Endothelial cell of umbilical vein (primary cell): ENCODE results near the gene COCH. TPM values are rescaled to one million over a fixed set of nuclear protein-coding genes. Genes with fewer than 3 reads are reported as not detected.

ENCODE experiments used
- BruUV-seq: library from RNA; stranded (reverse); fragments of 400-500 nt; replicated peaks from 2 replicates; lab custom pipeline; 2021; lab: Mats Ljungman, UMichigan
- CTCF ChIA-PET: fragments of 300-600, 350-600 bp; sonication (Branson Sonifier 250); formaldehyde crosslinking; loops from one replicate; lab custom pipeline; 2021; ENCODE audit warnings: antibody characterized with exemption, inconsistent platforms; lab: Charles Lee
- POLR2A ChIA-PET: fragments of 300-600, 350-600 bp; sonication (Branson Sonifier 250); formaldehyde crosslinking; loops from one replicate; lab custom pipeline; 2021; ENCODE audit warnings: antibody characterized with exemption, inconsistent platforms; lab: Charles Lee
- DNase-seq: peaks from one replicate; pipeline ENCODE4 v3.0.0-alpha.2; 2011; ENCODE audit warnings: low read depth, low spot score
- FAIRE-seq: peaks from 2 replicates; lab custom pipeline; 2011; peaks lifted over from hg19 to GRCh38; lab: Jason Lieb, UNC
- H2AFZ ChIP-seq: 2 replicates; pipeline ENCODE4 v1.6.0; 2012; ENCODE audit warnings: low read depth, low read length, control low read depth, inconsistent platforms
- H3K27ac ChIP-seq: 2 replicates; pipeline ENCODE4 v1.5.1; 2011; ENCODE audit warnings: low read depth, mild to moderate bottlenecking, control low read depth, low read length, moderate library complexity; ENCODE audit not compliant: insufficient read depth
- H3K27me3 ChIP-seq, 2 experiments: 2 replicates each; pipeline versions ENCODE4 v1.6.0 to v1.6.1; 2011; ENCODE audit warnings: low read length in 2 of 2, mixed read lengths in 1 of 2; ENCODE audit not compliant: control insufficient read depth in 2 of 2, insufficient read depth in 2 of 2
- H3K36me3 ChIP-seq, 2 experiments: 2 replicates in 1 of 2; 3 replicates in 1 of 2; pipeline ENCODE4 v1.5.1; 2011; ENCODE audit warnings: low read length in 2 of 2, mild to moderate bottlenecking in 1 of 2, moderate library complexity in 1 of 2; ENCODE audit not compliant: control insufficient read depth in 2 of 2, insufficient read depth in 2 of 2; ENCODE audit errors: extremely low read depth in 1 of 2
- H3K4me1 ChIP-seq: 3 replicates; pipeline ENCODE4 v1.5.1; 2011; ENCODE audit warnings: mild to moderate bottlenecking, low read length; ENCODE audit not compliant: control insufficient read depth, insufficient read depth; ENCODE audit errors: extremely low read depth
- H3K4me2 ChIP-seq: 2 replicates; pipeline ENCODE4 v1.6.1; 2011; ENCODE audit warnings: low read length, control low read depth, mixed read lengths; ENCODE audit not compliant: insufficient read depth
- H3K4me3 ChIP-seq, 3 experiments: fragments of 200-600 bp in 1 of 3; sonication (generic), shearing (Covaris generic) in 1 of 3; replicated peaks in 1 of 3; 2 replicates each; pipeline ENCODE4 v1.5.1; 2011 to 2016; ENCODE audit warnings: control low read depth in 3 of 3, low read length in 3 of 3, mild to moderate bottlenecking in 2 of 3, inconsistent platforms in 1 of 3, low read depth in 1 of 3, moderate library complexity in 1 of 3; ENCODE audit not compliant: insufficient read depth in 1 of 3
- H3K79me2 ChIP-seq: 2 replicates; pipeline ENCODE4 v1.6.0; 2012; ENCODE audit warnings: low read length, inconsistent platforms; ENCODE audit not compliant: control insufficient read depth, insufficient read depth
- H3K9ac ChIP-seq: replicated peaks from 2 replicates; pipeline ENCODE3; 2011; ENCODE audit warnings: low read length, control low read depth; ENCODE audit not compliant: insufficient read depth; ENCODE audit errors: extremely low read depth
- H3K9me1 ChIP-seq: replicated peaks from 3 replicates; pipeline ENCODE4 v1.6.0; 2011; ENCODE audit warnings: mild to moderate bottlenecking, low read length; ENCODE audit not compliant: control insufficient read depth, insufficient read depth; ENCODE audit errors: extremely low read depth
- H3K9me3 ChIP-seq: replicated peaks from 2 replicates; pipeline ENCODE4 v1.5.1; 2012; ENCODE audit warnings: low read length, inconsistent platforms; ENCODE audit not compliant: control insufficient read depth, insufficient read depth
- H4K20me1 ChIP-seq: replicated peaks from 2 replicates; pipeline ENCODE3; 2011; ENCODE audit warnings: mild to moderate bottlenecking, low read length; ENCODE audit not compliant: control insufficient read depth, insufficient read depth; ENCODE audit errors: extremely low read depth
- EZH2 ChIP-seq: IDR thresholded peaks from 2 replicates; pipeline ENCODE4 v1.6.1; 2012; ENCODE audit warnings: borderline replicate concordance, low read depth, mild to moderate bottlenecking, moderate library complexity, low read length, inconsistent platforms; ENCODE audit not compliant: severe bottlenecking
- FOS ChIP-seq: IDR thresholded peaks from 2 replicates; pipeline ENCODE4 v1.6.1; 2011; ENCODE audit warnings: mild to moderate bottlenecking, low read length, moderate library complexity, borderline replicate concordance; ENCODE audit not compliant: insufficient read depth
- GATA2 ChIP-seq: IDR thresholded peaks from 2 replicates; pipeline ENCODE4 v1.7.0; 2011; ENCODE audit warnings: low read depth, mild to moderate bottlenecking, moderate library complexity, mixed read lengths, low read length; ENCODE audit not compliant: insufficient read length, insufficient read depth
- JUN ChIP-seq: IDR thresholded peaks from 2 replicates; pipeline ENCODE4 v1.6.1; 2011; ENCODE audit warnings: borderline replicate concordance, low read depth; ENCODE audit not compliant: insufficient read length, insufficient read depth
- MYC ChIP-seq: IDR thresholded peaks from one replicate; pipeline ENCODE4 v1.6.1; 2011; ENCODE audit warnings: mild to moderate bottlenecking, low read depth, low read length
- POLR2A ChIP-seq: IDR thresholded peaks from 2 replicates; pipeline ENCODE4 v1.6.1; 2012; ENCODE audit warnings: low read depth, mild to moderate bottlenecking, control low read depth, low read length
- POLR2AphosphoS5 ChIP-seq: IDR thresholded peaks from 2 replicates; pipeline ENCODE4 v1.6.1; 2012; ENCODE audit warnings: low read depth, mild to moderate bottlenecking, control low read depth, low read length, moderate library complexity; ENCODE audit not compliant: insufficient read depth
- dilution Hi-C: fragments of 300-500 bp; cut with MboI; formaldehyde crosslinking; loops from one replicate; pipeline ENCODE4 v1.15.0; 2019; ENCODE audit warnings: low sequenced_read_pairs; ENCODE audit not compliant: extremely low pct_ligation_motif_present
- intact Hi-C: fragments of 100-400 bp; cut with micrococcal nuclease; formaldehyde crosslinking; loops from one replicate; pipeline ENCODE4 v1.10.0; 2022
- polyA plus RNA-seq, 4 experiments: library from polyadenylated mRNA; depleted of rRNA in 3 of 4; stranded (reverse) in 3 of 4; unstranded in 1 of 4; fragments of >200 nt; gene quantifications; 2 replicates each; pipeline versions ENCODE4 v1.2.1 to v1.2.3, GENCODE V29; 2011 to 2012; ENCODE audit warnings: missing spikeins in 1 of 4
- total RNA-seq: library from RNA; stranded (reverse); gene quantifications from 2 replicates; pipeline ENCODE4 v1.2.3, GENCODE V29; 2021
- TF ChIP-seq, protein P1 (sequence below): IDR thresholded peaks from 2 replicates; pipeline ENCODE4 v1.6.1; 2011; ENCODE audit not compliant: insufficient read depth, insufficient read length
- TF ChIP-seq, protein P2 (sequence below), 2 donors: IDR thresholded peaks; 1 replicate in 1 of 2; 2 replicates in 1 of 2; pipeline ENCODE4 v1.5.1; 2011; ENCODE audit warnings: low read length in 2 of 2, mild to moderate bottlenecking in 2 of 2, moderate library complexity in 2 of 2, control low read depth in 1 of 2, inconsistent platforms in 1 of 2, low read depth in 1 of 2; ENCODE audit not compliant: insufficient read depth in 1 of 2; ENCODE audit errors: extremely low read depth in 1 of 2

Gene COCH
- total and polyA plus RNA-seq, 2 donors (not counting 3 experiments of a cell fraction or from before 2014, with no cell fraction given): 0.87 to 1.9 TPM

- Histone ChIP-seq H3K27me3 (no peaks in the 10 kb centered on the region), H3K27ac (no peak overlapping the region), H3K9ac (no peak overlapping the region), H3K4me3 (no peak overlapping the region), H2AFZ (no peak overlapping the region), H3K4me1 (no peaks in the 10 kb centered on the region), H3K79me2 (no peaks in the 10 kb centered on the region), H3K4me2 (no peak overlapping the region), H4K20me1 (no peaks in the 10 kb centered on the region), H3K36me3 (no peaks in the 10 kb centered on the region), H3K9me3 (no peaks in the 10 kb centered on the region), H3K9me1 (no peaks in the 10 kb centered on the region)
- ChIA-PET CTCF (no interaction called here), POLR2A (no interaction called here)
- intact Hi-C loops: no loop called here
- no peak for FAIRE-seq
- no TSS peak for BruUV-seq
- no peak for TF ChIP-seq POLR2AphosphoS5
- no peak for TF ChIP-seq FOS
- TF ChIP-seq, protein P1, sequence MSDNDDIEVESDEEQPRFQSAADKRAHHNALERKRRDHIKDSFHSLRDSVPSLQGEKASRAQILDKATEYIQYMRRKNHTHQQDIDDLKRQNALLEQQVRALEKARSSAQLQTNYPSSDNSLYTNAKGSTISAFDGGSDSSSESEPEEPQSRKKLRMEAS: no peak
- no peak for TF ChIP-seq POLR2A
- TF ChIP-seq EZH2: no peak
- TF ChIP-seq GATA2: no peak
- dilution Hi-C loops: no loop called here
- DNase-seq: no peak
These were observed 14.9 kb downstream of the COCH start for GRCh38 chr14:30889244-30889594.

DNA sequence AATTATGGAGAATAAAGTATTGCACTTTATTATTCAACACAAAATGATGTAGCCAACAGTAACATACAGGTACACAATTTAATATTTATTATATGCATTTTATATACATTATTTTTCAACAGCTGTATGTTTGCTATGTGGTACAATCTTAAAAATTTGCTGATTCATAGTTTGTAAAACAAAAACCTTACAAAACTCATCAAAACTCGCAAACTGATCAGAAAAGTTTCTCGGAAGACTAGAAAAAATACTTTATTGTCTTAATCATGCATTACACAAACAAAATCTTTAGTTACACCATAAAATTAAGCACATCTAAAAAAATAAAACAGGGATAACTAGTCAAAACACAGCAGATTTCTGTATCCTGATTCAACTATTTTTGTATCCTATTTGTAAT is 19.5 kb downstream of the COCH start:
- Histone ChIP-seq H4K20me1 (no peaks in the 10 kb centered on the region), H3K9me3 (no peaks in the 10 kb centered on the region), H3K4me1 (no peaks in the 10 kb centered on the region), H3K79me2 (no peaks in the 10 kb centered on the region), H3K9me1 (no peaks in the 10 kb centered on the region), H3K36me3 (peaks cover 2% of the 10 kb centered on the region in 2 experiments), H2AFZ (no peak overlapping the region), H3K27me3 (no peaks in the 10 kb centered on the region), H3K27ac (no peak overlapping the region), H3K9ac (no peak overlapping the region), H3K4me2 (no peak overlapping the region), H3K4me3 (no peak overlapping the region)
- no peak for TF ChIP-seq FOS
- no peak for TF ChIP-seq GATA2
- TF ChIP-seq JUN: no peak
- TF ChIP-seq, protein P2, sequence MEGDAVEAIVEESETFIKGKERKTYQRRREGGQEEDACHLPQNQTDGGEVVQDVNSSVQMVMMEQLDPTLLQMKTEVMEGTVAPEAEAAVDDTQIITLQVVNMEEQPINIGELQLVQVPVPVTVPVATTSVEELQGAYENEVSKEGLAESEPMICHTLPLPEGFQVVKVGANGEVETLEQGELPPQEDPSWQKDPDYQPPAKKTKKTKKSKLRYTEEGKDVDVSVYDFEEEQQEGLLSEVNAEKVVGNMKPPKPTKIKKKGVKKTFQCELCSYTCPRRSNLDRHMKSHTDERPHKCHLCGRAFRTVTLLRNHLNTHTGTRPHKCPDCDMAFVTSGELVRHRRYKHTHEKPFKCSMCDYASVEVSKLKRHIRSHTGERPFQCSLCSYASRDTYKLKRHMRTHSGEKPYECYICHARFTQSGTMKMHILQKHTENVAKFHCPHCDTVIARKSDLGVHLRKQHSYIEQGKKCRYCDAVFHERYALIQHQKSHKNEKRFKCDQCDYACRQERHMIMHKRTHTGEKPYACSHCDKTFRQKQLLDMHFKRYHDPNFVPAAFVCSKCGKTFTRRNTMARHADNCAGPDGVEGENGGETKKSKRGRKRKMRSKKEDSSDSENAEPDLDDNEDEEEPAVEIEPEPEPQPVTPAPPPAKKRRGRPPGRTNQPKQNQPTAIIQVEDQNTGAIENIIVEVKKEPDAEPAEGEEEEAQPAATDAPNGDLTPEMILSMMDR (IDR thresholded peaks at IDR 0.05; ENCODE audit: extremely low read depth in 1 of 2, insufficient read depth in 1 of 2, low read depth in 1 of 2, low read length in 2 of 2): no peak
- TF ChIP-seq EZH2: no peak
- no peak for TF ChIP-seq MYC
- TF ChIP-seq POLR2AphosphoS5: no peak
- TF ChIP-seq, protein P1: no peak
- TF ChIP-seq POLR2A: no peak
- DNase-seq: no peak
- POLR2A ChIA-PET: no interaction called here
- no TSS peak for BruUV-seq
- dilution Hi-C loops (no loop called here), intact Hi-C loops (no loop called here)
- CTCF ChIA-PET: interaction anchor here (1.1 kb wide), 1 partner anchor 10 kb away, joined by 3 read pairs; no protein-coding TSS in a partner anchor
- FAIRE-seq: no peak
